ENCODE data around the gene SKA3. TPM values are rescaled to one million over a fixed set of nuclear protein-coding genes. Genes with fewer than 3 reads are reported as not detected.
"Not testable (repeated sequence)": the region's sequence is repeated elsewhere in the genome, so short reads cannot be mapped to it uniquely, and the experiment has no call there.

SKA3 gene
- total and polyA plus RNA-seq, 11 donors: 0.32 to 4.5 (median 0.52) TPM; not detected in 4

- H3K27me3 ChIP-seq: no peaks in the 10 kb centered on the region
- H3K4me1 ChIP-seq: peaks cover 0 to 7% (median 5%) of the 10 kb centered on the region in 12 donors
- H3K36me3 ChIP-seq: no peaks in the 10 kb centered on the region
- DNase-seq (no peak), ATAC-seq (no peak)
- no peak overlapping the region for H3K27ac ChIP-seq
- intact Hi-C loops (cut with DNase I): loop anchor here in 1 of 10 donors (10.0 kb wide), 1 partner anchor 117 kb away; no protein-coding TSS in a partner anchor
- H3K9me3 ChIP-seq: no peaks in the 10 kb centered on the region
- 92 to 98% (median 95%) methylated on average over 9 of the region's 9 CpGs for WGBS, 4 donors
- no peak for TF ChIP-seq POLR2A (IDR thresholded peaks at IDR 0.05)
- no peak for TF ChIP-seq CTCF (IDR thresholded peaks at IDR 0.05)
- no peak overlapping the region for H3K4me3 ChIP-seq
Observed at GRCh38 chr13:21171420-21171819, 4.9 kb downstream of the SKA3 start.

- H3K9me3 ChIP-seq; H3K4me3 ChIP-seq; H3K36me3 ChIP-seq; DNase-seq; H3K4me1 ChIP-seq; intact Hi-C loops (cut with DNase I); H3K27me3 ChIP-seq; H3K27ac ChIP-seq; ATAC-seq: not testable (repeated sequence)
- WGBS, 4 donors: 57 to 80% (median 69%) methylated on average over 4 of the region's 4 CpGs
Observed at GRCh38 chr13:21165606-21166005, 10.7 kb downstream of the SKA3 start.

- H3K27me3 ChIP-seq: no peaks in the 10 kb centered on the region
- no peak for DNase-seq
- no peaks in the 10 kb centered on the region for H3K9me3 ChIP-seq
- ATAC-seq: no peak
- TF ChIP-seq POLR2A (IDR thresholded peaks at IDR 0.05) (no peak), CTCF (IDR thresholded peaks at IDR 0.05) (no peak)
- H3K27ac ChIP-seq: no peak overlapping the region
- intact Hi-C loops (cut with DNase I): no loop called here
- H3K4me1 ChIP-seq: no peaks in the 10 kb centered on the region
- WGBS, 4 donors: 96 to 98% (median 97%) methylated on average over 4 of the region's 4 CpGs
- H3K4me3 ChIP-seq: no peak overlapping the region
- no peaks in the 10 kb centered on the region for H3K36me3 ChIP-seq
Observed at GRCh38 chr13:21164631-21165030, 11.7 kb downstream of the SKA3 start.

GRCh38 chr13:21152251-21152899, 24.0 kb downstream of the SKA3 start:
- Histone ChIP-seq H3K4me1 (peaks cover 0 to 20% (median 0%) of the 10 kb centered on the region in 12 donors), H3K4me3 (no peak overlapping the region), H3K27ac (no peak overlapping the region), H3K27me3 (no peaks in the 10 kb centered on the region), H3K9me3 (no peaks in the 10 kb centered on the region), H3K36me3 (peaks cover 2 to 14% (median 9%) of the 10 kb centered on the region in 9 donors)
- DNase-seq (no peak), ATAC-seq (no peak)
- 76 to 87% (median 81%) methylated on average over 8 of the region's 8 CpGs for WGBS, 4 donors
- intact Hi-C loops (cut with DNase I): no loop called here
- TF ChIP-seq POLR2A (IDR thresholded peaks at IDR 0.05) (no peak), CTCF (IDR thresholded peaks at IDR 0.05) (no peak)

- TF ChIP-seq POLR2A (IDR thresholded peaks at IDR 0.05): no peak
- no peak for TF ChIP-seq CTCF (IDR thresholded peaks at IDR 0.05)
- WGBS, 4 donors: 54 to 75% (median 66%) methylated on average over 1 of the region's 1 CpG
- Histone ChIP-seq H3K36me3 (peaks cover 2 to 38% (median 32%) of the 10 kb centered on the region in 9 donors), H3K27ac (peak overlapping the region in 6 of 12 donors; percentile 24 to 75 (median 62)), H3K27me3 (no peaks in the 10 kb centered on the region), H3K4me3 (no peak overlapping the region), H3K9me3 (no peaks in the 10 kb centered on the region), H3K4me1 (peaks cover 0 to 33% (median 0%) of the 10 kb centered on the region in 12 donors)
- intact Hi-C loops (cut with DNase I): no loop called here
- DNase-seq (no peak), ATAC-seq (no peak)
Observed at GRCh38 chr13:21150013-21150412, 26.3 kb downstream of the SKA3 start.

All from heart left ventricle (tissue), 16 donors.